Measurements from ENCODE around the gene CELA2B.
"Not testable (repeated sequence)": the region's sequence is repeated elsewhere in the genome, so short reads cannot be mapped to it uniquely, and the experiment has no call there.

Gene CELA2B

DNA sequence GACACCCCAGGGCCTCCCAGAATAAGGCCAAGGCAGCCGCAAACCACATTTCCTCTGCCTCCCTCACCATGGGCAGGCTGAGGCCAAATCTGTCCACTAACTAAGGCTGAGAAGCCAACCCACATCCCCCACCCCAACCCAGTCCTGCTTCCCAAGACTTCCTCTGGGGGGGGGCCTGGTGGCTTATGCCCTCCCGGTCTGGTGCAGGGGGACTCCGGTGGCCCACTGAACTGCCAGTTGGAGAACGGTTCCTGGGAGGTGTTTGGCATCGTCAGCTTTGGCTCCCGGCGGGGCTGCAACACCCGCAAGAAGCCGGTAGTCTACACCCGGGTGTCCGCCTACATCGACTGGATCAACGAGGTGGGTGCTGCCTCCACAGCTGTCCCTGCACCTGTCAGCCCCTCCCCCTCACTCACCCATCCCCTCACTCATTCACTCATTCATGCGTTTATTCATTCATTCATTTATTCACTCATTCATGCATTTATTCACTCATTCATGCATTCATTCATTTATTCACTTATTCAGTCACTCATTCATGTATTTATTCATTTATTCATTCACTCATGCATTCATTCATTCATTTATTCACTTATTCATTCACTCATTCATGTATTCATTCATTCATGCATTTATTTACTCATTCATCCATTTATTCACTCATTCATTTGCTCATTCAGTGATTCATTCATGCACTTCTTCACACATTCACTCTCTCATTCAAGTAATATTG, 30.3 kb upstream of the CELA2B start:
- no peak for DNase-seq (ENCODE audit: low spot score)

DNA sequence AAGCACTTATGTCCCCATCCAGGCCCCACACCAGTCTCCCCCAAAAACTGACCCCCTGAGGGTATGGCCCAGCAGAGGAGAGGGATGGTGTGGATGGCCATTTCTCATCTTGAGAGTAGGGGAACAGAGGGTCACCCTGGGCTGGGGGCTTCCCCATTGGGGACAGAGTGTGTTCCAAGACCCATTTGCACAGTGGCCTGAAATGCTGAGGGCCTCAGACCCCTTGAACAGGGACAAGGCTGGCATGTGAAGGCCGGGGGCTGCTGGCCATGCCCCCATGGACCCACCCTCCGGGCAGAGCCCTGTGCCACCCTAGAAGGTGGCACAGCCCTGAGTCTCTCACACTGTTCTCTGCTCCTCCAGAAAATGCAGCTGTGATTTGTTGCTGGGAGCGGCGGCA, 29.7 kb upstream of the CELA2B start:
- no peak for DNase-seq (ENCODE audit: low spot score)

DNA sequence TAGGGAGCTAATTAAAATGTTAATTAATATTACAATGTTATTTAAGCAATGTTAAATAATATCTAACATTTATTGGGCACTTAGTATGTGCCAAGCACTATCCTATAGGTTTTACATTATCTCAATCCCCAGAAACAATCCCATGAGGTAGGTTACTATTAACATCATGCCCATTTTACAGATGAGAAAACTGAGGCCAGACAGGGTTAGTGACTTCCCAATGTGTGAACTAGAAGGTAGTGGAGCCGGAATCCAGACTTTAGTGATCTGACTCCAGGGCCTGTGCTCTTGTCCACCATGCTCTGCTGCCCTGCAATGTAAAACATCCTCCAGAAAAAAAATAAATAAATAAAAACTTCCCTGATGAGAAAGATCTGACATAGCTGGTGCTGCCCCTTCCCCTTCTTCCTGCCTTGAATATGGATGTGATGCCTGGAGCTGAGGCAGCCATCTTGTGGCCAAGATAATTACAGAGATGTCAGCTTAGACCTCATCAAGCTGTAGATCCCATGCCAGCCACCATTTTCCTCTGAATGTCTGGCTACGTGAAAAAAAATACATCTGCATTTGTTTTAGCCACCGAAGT, 26.9 kb upstream of the CELA2B start:
- no peak for DNase-seq (ENCODE audit: low spot score)

DNA sequence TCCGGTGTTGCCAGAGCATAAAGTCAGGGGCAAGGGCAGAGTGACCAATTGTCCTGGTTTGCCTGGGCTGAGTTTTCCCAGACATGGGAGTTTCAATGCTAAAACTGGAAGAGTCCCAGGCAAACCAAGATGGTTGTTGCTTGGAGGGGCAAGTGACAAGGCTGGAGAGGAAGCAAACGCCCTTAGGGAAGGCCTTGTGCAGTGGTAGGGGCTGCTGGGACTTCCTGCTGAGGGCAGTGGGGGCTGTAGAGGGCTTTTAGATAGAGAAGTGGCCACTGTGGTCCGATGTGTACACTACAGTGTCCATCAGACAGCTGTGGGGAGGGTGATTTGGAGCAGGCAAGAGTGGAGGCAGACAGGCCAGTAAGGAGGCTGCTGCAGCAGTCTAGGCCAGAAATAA, 26.3 kb upstream of the CELA2B start:
- DNase-seq (ENCODE audit: low spot score): no peak

DNA sequence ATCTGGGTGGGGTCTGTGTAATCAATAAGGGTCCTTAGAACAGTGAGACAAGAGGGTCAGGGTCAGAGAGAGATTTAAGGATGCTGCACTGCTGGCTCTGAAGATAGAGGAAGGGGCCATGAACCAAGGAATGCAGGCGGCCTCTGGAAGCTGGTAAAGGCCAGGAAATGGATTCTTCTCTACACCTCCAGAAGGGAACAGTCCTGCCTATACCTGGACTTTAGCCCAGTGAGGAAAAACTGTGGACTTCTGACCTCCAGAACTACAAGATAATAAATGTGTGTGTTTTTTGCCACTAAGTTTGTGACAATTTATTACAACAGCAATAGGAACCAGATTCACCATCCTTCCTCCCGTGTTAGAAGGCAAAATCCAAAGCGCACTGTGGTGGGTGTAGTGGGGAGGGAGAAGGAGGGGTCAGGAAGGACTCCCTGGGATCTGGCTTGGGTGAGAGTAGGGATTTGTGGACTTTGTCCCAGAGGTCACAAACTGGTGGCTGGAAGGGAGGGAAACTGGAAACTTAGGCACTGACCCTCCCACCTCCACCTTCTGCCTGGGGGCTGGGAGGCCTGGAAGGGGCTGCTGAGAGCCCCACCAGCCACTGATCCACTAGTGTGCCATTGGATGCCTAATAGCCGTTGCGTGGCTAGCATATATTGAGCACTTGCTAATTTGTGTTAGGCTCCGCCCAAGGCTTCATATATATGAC, 24.7 kb upstream of the CELA2B start:
- DNase-seq (ENCODE audit: low spot score): no peak

DNA sequence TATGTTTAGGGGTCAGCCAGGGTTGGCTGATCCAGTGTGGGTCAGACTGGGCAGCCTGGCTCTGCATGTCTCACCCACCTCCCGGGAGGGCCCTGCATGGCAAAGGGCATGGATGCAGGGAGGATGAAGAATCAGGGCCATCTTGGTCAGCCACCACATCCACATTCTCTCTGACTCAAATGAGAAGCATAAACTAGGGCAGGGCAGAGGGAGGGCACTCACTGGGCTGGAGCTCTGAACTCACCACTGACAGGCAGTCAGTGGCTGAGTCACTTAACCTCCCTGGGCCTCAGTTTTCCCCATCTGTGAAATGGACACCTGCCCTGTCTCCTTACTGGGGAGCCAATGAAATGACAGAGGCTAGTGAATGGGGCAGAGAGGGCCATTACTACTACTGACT, 23.7 kb upstream of the CELA2B start:
- DNase-seq (ENCODE audit: low spot score): no peak

DNA sequence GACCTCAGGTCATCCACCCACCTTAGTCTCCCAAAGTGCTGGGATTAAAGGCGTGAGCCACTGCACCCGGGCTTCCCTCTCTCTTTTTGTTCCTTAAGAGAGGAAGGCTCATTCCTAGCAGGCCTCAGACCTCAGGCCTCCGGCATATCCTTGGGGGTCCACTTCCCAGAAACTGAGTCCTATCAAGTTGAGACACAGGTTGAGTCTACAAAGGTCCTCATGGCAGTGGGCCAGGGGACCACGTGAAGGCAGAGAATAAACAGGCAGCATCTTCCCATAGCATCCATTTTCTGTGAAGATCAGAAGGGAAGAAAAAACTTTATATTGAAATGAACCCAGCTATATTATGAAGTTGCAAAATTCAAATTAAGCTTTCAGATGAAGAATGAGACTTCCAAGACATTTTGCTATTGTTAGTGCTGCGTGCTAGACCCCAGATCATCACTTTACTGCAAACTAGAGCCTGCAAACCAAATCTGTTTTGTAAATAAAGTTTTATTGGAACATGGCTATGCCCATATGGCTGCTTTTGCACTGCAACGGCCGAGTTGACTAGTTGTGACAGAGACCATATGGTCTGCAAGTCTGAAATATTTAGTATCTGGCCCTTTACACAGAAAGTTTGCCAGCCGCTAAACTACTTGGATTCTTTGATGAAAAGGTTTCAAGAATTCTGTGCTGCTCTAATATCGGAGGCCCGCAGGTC, 22.9 kb upstream of the CELA2B start:
- no peak for DNase-seq (ENCODE audit: low spot score)

DNA sequence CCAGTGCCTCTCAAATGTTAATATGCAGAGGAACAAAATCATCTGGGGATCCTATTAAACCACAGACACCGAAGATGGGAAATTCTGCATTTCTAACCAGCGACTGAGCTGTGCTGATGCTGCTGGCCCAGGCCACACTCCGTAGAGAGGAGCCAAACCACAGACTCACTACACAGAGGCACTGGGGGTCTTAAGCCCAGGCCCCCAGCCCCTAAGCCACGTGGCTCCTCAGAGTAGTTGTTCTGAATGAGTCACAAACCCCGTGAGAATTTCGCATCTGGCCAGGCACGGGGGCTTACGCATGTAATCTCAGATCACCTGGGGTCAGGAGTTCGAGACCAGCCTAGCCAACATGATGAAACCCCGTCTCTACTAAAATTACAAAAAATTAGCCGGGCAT, 22.2 kb upstream of the CELA2B start:
- no peak for DNase-seq (ENCODE audit: low spot score)

DNA sequence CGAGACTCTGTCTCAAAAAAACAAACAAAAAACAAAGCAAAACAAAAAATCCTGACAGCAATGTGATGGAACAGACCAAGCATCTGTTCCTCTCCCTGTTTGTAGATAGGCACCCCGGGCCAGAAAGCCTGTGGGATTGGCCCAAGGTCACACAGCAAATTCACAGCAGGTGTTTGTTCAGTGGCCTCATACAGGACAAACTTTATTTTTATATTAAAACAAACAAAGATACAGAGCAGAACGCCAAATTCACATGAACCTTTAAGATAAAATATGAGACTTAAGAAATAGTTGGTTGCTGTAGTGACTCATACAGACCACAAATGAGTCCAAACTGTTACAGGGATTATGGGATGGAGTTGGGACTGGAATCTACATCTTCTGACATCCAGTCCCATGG, 21.6 kb upstream of the CELA2B start:
- no peak for DNase-seq (ENCODE audit: low spot score)

DNA sequence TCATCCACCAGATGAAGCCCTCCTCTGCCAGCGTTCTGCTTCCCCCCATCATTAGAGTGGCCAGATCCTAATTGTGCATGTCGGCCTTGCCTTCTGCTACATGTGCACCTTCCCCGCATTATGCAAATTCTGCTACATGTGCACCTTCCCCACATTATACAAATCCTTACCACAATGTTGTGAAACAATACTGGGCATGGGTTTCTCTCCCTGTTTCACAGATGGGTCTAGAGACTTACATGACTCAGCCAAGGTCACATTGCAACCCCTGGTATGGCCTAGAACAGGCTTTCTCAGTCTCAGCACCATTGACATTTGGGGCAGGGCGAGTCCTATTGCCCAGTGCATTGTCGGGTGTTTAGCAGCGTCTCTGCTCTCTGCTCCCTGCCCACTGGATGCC, 20.4 kb upstream of the CELA2B start:
- DNase-seq (ENCODE audit: low spot score): no peak

DNA sequence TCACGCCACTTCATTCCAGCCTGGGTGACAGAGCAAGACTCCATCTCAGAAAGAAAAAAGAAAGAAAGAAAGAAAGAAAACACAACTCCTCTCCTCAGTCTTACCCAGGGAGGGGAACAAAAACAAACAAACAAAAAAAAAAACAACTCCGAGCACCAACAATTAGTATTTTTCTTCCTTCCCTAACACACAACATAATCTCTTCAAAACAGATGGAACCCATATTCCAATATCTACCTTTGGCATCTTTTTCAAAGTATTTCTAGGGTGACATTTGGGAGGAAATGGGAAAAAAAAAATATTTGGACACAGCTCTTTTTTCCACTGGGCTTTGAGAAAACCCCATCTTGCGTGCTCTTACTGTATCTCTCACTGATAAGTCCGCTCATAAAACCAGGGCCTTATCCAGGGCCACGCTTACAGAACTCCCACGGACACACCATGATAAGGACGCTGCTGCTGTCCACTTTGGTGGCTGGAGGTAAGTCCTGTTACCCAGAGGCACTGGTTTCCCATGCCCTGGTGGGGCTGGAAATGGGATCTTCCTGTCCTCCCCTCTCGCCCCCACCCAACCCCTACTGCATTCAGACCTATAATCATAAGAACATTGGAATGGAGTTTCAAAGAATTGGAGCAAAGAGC, 19.5 kb upstream of the CELA2B start, which contains the start of gene CELA2A:
Gene CELA2A, plus strand, starts transcription at position 420 of the 642 bp plus-strand sequence. Its CDS starts 22 bp downstream, at position 442.
- no peak for DNase-seq (ENCODE audit: low spot score)

DNA sequence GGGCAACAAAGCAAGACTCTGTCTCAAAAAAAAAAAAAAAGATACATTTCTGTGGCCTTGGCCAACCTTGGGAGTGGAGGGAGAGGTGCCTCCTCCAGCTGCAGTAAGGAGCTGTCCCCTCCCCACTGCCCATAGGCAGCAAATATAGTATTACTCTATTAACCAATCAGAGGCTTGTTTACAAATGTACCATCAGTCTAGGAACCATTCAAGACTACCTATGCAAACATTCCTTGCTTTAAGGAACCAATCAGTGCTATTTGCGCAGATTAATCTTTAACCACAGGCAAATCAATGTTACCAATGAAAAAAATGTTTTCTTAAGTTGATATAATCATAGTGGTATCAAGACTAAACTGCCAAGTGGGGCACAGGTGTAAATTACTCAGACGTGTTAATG, 18.3 kb upstream of the CELA2B start:
- DNase-seq (ENCODE audit: low spot score): no peak

DNA sequence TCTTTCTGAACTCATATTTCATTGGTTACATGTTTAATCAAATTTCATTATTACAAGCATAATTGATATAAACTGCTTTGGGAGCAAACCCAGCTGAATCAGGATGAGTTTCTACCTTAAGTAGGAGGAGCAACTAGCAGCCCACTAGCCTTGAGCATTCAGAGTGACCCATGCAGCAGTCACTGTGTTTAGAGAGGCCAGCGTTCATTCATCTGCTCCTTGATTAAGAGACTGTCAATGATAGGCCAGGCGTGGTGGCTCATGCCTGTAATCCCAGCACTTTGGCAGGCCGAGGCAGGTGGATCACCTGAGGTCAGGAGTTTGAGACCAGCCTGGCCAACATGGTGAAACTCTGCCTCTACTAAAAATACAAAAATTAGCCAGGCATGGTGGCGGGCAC, 17.5 kb upstream of the CELA2B start:
- DNase-seq (ENCODE audit: low spot score): not testable (repeated sequence)

DNA sequence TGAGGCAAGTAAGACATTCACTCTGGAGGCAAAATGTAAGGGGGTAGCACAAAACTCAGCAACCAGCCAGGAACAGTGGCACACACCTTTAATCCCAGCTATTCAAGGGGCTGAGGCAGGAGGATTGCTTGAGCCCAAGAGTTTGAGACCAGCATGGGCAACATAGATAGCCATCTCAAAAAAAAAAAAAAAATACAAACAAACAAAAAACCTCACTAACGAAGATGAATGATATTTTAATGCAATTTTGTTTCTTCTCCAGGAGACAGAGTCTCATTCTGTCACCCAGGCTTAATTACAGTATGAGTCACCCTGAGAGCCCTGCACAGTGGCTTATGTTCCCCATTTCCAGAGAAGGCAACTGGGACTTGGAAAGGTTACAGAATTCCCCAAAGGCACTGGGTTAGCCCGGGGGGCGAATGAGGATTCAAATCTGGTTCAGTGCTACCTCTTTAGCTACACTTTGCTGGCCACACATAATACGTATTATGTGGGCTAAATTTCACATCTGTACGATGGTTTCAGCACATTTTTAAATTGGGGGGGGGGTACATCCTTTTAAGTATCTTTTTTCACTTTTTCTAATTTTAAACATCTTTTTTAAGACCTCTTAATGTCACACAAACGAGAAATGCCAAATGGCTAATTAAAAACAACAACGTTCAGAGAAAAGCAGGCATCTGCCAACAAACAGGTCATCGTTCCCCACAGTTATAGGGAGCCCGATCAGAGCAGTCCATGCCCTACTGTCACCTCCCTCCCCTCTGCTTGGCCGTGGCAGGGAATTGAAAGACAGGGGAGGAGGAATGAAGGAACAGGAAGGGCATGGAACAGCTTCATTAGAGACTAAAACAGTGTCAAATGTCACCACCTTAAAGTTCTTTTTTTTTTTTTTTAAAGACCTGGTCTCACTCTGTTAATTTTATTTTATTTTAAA, 15.9 kb upstream of the CELA2B start:
- DNase-seq (ENCODE audit: low spot score): no peak

DNA sequence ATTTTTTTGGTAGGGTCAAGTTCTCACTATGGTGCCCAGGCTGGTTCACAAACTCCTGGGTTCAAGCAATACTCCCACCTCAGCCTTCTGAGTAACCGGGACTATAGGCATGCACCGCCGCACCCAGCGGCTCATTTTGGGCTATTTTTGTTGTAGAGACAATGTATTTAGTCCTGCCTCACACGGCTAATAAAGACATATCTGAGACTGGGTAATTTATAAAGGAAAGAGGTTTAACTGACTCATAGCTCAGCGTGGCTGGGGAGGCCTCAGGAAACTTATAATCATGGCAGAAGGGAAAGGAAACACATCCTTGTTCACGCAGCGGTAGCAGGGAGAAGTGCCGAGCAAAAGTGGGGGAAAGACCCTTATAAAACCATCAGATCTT, 15.2 kb upstream of the CELA2B start:
- no peak for DNase-seq (ENCODE audit: low spot score)

DNA sequence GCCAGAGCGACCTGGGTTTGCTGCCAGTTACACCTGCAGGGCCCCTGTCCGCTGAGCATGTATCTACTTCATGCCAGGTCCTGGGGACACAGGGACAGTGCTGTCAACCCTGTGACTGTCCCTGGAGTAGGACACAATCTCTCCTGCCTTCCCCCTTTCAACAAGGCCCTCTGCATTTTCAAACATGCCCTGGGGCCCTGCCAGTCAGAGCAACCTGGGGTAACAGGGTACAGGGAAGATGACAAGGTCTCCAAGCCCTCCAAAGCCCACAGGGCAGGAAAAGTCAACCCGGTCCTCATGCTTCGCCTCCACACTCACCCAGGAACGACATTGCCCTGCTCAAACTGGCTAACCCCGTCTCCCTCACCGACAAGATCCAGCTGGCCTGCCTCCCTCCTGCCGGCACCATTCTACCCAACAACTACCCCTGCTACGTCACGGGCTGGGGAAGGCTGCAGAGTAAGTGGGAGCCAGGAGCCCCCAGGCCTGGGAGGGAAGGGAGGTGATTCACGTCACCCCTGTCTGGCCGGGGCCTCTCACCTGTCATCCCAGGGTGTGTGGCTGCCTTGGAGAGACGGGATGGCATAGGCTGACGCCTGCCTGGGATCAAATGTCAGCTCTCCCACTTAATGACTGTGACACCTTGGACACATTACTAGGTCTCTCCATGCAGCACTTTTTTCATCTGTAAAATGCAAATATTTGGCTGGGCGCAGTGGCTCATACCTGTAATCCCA, 12.7 kb upstream of the CELA2B start:
- not testable (repeated sequence) for DNase-seq (ENCODE audit: low spot score)

DNA sequence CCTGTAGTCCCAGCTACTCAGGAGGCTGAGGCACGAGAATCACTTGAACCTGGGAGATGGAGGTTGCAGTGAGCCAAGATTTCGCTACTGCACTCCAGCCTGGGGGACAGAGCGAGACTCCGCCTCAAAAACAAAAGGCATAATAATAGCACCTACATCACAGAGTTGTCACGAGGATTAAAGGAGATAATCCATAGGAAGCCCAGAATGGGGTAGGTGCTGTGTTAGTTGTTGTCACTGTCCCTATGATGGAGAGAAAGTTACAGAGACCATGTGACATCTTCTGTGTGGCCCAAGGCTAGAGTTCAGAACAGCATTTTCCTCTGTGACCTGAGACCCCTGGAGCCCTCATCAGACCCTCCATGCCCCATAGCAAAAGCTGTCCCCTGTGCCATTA, 12.0 kb upstream of the CELA2B start:
- not testable (repeated sequence) for DNase-seq (ENCODE audit: low spot score)

DNA sequence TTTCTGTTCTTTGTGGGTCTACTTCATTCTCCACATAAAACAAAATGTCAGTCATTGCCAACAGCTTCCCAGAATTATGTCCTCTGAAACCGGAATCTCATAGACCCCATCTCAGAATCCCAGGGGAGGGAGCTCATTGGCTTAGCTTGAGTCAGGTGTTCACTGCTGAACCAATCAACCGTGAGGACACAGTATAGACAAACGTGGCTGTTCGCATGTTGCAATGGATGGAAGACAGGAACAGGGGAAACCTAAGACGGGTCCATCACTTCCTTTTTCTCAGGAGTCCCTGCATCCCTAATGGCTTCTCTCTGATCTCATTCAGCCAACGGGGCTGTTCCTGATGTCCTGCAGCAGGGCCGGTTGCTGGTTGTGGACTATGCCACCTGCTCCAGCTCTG, 10.2 kb upstream of the CELA2B start:
- no peak for DNase-seq (ENCODE audit: low spot score)

DNA sequence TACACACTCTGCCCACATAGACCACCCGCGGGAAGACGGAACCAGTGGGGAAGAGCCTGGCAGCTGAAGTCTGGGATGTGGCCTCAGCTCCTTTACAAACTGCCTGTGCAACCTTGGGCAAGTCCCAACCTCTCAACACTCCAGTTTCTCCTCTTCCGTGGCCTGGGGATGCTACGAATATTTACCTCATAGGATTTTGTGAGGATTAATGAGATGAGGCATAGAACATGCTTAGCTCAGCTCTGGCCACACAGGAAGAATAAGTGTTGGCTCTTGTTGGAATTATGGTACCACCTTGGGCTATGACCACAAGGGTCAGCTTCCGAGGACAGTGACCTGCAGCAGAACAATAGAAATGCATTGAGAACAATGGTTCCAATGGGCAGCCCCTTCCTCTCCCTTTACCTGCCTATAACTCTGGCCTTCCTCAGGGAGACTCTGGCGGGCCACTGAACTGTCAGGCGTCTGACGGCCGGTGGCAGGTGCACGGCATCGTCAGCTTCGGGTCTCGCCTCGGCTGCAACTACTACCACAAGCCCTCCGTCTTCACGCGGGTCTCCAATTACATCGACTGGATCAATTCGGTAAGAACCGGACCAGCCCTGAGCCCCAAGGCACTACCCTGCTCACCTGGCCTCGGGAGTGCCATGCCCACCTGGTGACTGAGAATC, 8.8 kb upstream of the CELA2B start:
- DNase-seq (ENCODE audit: low spot score): not testable (repeated sequence)

DNA sequence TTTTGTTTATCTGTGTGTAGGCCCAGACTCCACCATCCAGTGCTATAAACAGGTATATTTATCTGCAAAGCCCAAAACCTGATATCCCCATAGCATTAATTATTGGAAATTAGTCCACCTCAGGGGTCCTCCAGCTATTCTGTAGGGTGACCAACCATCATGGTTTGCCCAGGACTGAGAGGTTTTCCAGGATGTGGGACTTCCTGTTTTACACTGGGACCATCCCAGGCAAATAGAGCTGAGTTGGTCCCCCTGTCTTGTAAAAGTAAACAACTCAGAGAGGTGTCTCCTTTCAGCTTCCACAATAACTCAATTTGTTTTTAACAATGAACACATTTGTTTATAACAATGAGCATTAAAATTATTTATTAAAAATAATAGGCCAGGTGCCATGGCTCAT, 7.8 kb upstream of the CELA2B start:
- DNase-seq (ENCODE audit: low spot score): no peak

Data from HuH-7 (cell line).